Ishikawa (cell line): ENCODE data around the gene C1QTNF4.

Experiments used
- CREB1 ChIP-seq: IDR thresholded peaks from 2 replicates; pipeline ENCODE4 v1.6.1; 2012; ENCODE audit warnings: low read depth
- EP300 ChIP-seq: IDR thresholded peaks from 2 replicates; pipeline ENCODE4 v1.6.1; 2012; ENCODE audit warnings: borderline replicate concordance
- MAX ChIP-seq: IDR thresholded peaks from 2 replicates; pipeline ENCODE4 v1.6.1; 2012
- RAD21 ChIP-seq: IDR thresholded peaks from 2 replicates; pipeline ENCODE4 v1.6.1; 2012; ENCODE audit warnings: low read depth
- REST ChIP-seq: IDR thresholded peaks from 2 replicates; pipeline ENCODE4 v1.6.1; 2012; ENCODE audit warnings: low read depth, mild to moderate bottlenecking
- TEAD4 ChIP-seq: IDR thresholded peaks from 2 replicates; pipeline ENCODE4 v1.6.1; 2012
- YY1 ChIP-seq: IDR thresholded peaks from 2 replicates; pipeline ENCODE4 v1.6.1; 2012; ENCODE audit warnings: low read depth

GRCh38 chr11:47592970-47593369, 1.2 kb downstream of the C1QTNF4 start:
- TF ChIP-seq RAD21 (no peak), TEAD4 (no peak), REST (no peak), CREB1 (no peak), MAX (no peak), EP300 (no peak), YY1 (no peak)
